Activated T-cell treated with anti-CD3 and anti-CD28 coated beads, Interleukin-2, amount 50 U/mL, for 24 hours (primary cell): Measurements from ENCODE around the gene LAMA1.

Experiments
- DNase-seq: peaks from one replicate; pipeline ENCODE4 v3.0.0-alpha.2; 2020
- H3K27ac Mint-ChIP-seq: 2 replicates; pipeline ENCODE4 v1.8.0; 2020; ENCODE audit warnings: mild to moderate bottlenecking, mixed read lengths
- H3K27me3 Mint-ChIP-seq: 2 replicates; pipeline ENCODE4 v1.8.0; 2020; ENCODE audit warnings: mixed read lengths
- H3K36me3 Mint-ChIP-seq: 2 replicates; pipeline ENCODE4 v1.8.0; 2020; ENCODE audit warnings: low read depth, mixed read lengths
- H3K4me1 Mint-ChIP-seq: 2 replicates; pipeline ENCODE4 v1.8.0; 2020; ENCODE audit warnings: low read depth, mixed read lengths
- H3K4me3 Mint-ChIP-seq: 2 replicates; pipeline ENCODE4 v1.8.0; 2020; ENCODE audit warnings: mild to moderate bottlenecking, moderate library complexity, mixed read lengths
- H3K9me3 Mint-ChIP-seq: 2 replicates; pipeline ENCODE4 v1.8.0; 2020; ENCODE audit warnings: mixed read lengths

LAMA1 gene

GRCh38 chr18:7004009-7004408, 113.6 kb downstream of the LAMA1 start:
- Mint-ChIP-seq H3K27ac (no peak overlapping the region), H3K4me1 (no peaks in the 10 kb centered on the region), H3K36me3 (no peaks in the 10 kb centered on the region), H3K27me3 (no peaks in the 10 kb centered on the region), H3K4me3 (no peak overlapping the region), H3K9me3 (peaks cover 2% of the 10 kb centered on the region)
- DNase-seq: no peak

DNA sequence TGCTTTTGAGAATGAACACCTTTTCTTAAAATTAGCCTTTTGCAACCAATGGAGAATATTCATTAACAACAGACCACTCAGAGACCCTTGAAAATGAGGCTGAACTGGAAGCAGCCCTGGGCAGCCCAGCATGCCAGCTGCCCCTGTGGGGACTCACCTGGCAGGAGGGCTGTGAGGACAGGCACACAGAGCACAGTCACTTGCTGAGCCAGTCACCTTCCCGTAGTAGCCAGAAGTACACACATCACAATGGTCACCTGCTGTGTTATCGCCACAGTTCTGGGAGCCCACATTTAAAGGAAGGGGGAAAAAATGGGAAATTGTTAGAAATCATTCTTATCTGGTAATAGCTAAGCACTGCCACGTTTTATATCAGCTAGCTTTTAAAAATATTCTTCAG, 115.5 kb downstream of the LAMA1 start:
- H3K27ac Mint-ChIP-seq: no peak overlapping the region
- H3K4me1 Mint-ChIP-seq: no peaks in the 10 kb centered on the region
- H3K36me3 Mint-ChIP-seq: no peaks in the 10 kb centered on the region
- H3K27me3 Mint-ChIP-seq: no peaks in the 10 kb centered on the region
- DNase-seq: no peak
- H3K9me3 Mint-ChIP-seq: peaks cover 2% of the 10 kb centered on the region
- no peak overlapping the region for H3K4me3 Mint-ChIP-seq

DNA sequence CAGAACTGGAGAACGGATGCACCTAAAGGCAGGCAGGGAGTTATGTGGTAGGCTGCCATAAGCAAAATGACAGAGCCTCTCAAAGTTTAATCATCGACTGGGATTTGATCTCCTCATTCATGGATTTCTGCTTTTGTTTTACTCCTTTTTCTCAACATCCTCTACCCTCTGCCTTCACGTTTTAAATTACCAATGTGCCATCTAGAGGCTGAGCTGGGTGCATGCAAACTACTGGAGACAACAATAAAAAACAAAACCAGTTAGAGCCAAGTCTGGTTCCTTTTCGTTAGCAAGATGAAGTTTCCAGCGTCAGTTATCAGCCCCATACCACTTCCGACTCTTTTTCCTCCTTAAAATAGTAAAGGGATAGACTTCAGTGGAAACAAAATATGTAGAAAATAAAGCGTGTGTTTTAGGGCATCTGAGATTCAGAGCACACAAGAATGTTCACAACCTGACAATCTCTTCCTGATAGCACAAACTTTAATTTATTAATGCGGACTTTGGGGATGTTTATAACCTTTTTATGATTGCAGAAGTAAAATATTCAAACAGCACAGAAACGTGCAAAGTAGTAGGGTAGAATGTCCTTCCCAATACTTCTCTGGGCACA, 117.0 kb downstream of the LAMA1 start:
- no peaks in the 10 kb centered on the region for H3K27me3 Mint-ChIP-seq
- no peak overlapping the region for H3K4me3 Mint-ChIP-seq
- no peaks in the 10 kb centered on the region for H3K36me3 Mint-ChIP-seq
- H3K4me1 Mint-ChIP-seq: no peaks in the 10 kb centered on the region
- no peak overlapping the region for H3K27ac Mint-ChIP-seq
- peaks cover 2% of the 10 kb centered on the region for H3K9me3 Mint-ChIP-seq
- DNase-seq: no peak

DNA sequence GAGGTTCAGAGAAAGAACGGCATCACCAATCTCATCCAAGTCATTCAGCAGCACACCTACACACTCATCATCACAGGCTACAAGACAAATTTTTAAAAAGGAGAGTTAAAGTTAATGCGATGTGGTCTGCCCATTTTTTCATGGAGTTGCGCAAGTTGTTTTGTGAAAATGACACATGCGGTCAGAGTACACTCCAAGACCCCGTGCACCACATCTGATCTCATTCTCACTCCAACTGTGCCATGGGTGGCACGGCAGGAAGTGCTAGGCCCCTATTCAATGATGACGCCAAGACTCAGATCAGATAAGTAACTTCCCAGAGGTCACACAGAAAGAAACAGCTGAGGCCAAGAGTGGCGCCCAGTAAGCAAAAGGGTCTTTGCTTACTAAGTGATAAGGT, 119.8 kb downstream of the LAMA1 start:
- Mint-ChIP-seq H3K4me3 (no peak overlapping the region), H3K9me3 (no peaks in the 10 kb centered on the region), H3K27ac (no peak overlapping the region), H3K27me3 (no peaks in the 10 kb centered on the region), H3K4me1 (no peaks in the 10 kb centered on the region), H3K36me3 (no peaks in the 10 kb centered on the region)
- DNase-seq: no peak

DNA sequence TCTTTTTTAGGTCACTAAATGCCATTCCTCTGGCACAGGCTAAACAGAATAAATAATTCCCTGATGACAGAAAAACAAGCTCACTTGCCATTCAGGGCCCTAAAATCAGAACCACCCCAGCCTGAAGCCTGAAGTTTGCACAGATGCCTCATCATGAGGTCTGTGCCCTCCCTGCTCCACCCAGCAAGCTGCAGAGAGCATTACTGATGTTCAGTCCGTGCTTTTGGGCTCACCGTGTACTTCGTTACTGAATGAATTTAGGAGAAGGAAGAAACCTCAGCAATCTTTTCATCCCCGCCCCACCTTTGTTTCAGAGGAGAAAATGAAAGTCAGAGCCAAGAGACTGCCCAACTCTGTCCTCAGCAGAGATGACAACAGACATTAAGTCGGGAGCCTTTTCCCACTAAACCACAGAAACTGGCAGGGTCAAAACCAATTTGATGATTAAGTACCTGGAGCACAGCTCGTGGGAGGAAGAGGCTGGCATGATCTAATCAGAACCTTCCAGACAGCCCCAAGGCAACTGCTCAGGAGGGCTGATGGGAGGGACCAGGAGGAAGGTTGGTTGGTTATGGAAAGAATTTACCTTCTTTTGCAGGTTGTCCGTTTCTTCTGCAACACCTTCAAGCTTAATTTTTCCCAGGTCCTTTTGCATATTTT, 122.7 kb downstream of the LAMA1 start:
- no peaks in the 10 kb centered on the region for H3K9me3 Mint-ChIP-seq
- H3K4me1 Mint-ChIP-seq: no peaks in the 10 kb centered on the region
- no peak overlapping the region for H3K27ac Mint-ChIP-seq
- no peak for DNase-seq
- no peaks in the 10 kb centered on the region for H3K27me3 Mint-ChIP-seq
- H3K36me3 Mint-ChIP-seq: no peaks in the 10 kb centered on the region
- no peak overlapping the region for H3K4me3 Mint-ChIP-seq

DNA sequence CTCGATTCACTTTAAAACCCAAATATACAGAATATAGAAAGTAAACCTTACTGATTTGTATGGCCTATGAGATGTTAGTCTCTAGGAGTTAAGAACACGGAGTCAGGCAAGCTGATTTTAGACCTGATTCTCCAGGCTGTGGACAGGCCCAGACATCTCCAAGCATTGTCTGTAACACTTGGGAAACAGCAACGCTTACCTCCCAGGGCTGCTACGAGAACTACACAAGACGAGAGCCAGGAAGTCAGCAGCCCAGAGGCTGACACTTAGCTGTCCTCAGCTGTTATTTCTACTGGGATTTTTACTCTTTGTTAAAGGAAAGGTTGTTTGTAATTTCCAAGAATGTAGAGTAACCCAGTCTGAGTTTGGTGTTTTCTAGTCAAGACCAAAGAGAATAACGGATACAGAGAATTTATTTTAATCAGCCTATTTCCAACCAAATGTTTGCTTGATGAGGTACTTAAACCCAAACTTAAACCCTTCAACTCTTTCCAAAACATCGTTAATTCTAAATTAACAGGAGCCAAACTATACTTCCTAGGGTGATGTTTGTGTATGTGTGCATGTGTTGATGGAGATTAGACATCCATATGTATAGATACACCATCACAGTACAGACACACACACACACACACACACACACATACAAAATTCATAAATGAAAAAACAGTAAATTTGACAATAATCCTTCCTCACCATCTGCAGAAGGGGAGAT, 123.4 kb downstream of the LAMA1 start:
- H3K4me1 Mint-ChIP-seq: no peaks in the 10 kb centered on the region
- no peaks in the 10 kb centered on the region for H3K27me3 Mint-ChIP-seq
- H3K4me3 Mint-ChIP-seq: no peak overlapping the region
- H3K9me3 Mint-ChIP-seq: no peaks in the 10 kb centered on the region
- DNase-seq: no peak
- H3K27ac Mint-ChIP-seq: no peak overlapping the region
- H3K36me3 Mint-ChIP-seq: no peaks in the 10 kb centered on the region

DNA sequence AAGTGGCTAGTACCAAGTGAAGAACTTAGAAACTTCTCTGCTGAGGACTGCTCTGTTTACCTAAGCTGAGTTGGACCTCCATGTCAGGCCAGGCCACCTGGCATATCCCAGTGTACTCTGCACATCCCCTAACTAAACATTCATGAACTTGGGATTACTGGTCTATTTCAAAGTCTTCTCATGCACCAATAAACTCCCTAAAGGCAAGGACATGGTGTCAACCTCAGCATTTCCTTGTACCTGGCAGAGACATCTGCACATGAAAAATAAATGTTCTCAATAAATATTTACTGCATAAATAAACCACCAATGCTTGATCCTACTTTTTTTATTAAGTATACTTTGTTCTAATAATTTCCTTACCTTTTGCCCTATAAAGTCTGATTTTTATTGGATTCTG, 124.8 kb downstream of the LAMA1 start:
- no peak overlapping the region for H3K4me3 Mint-ChIP-seq
- H3K27me3 Mint-ChIP-seq: no peaks in the 10 kb centered on the region
- H3K4me1 Mint-ChIP-seq: no peaks in the 10 kb centered on the region
- no peaks in the 10 kb centered on the region for H3K9me3 Mint-ChIP-seq
- no peaks in the 10 kb centered on the region for H3K36me3 Mint-ChIP-seq
- DNase-seq: no peak
- no peak overlapping the region for H3K27ac Mint-ChIP-seq

GRCh38 chr18:6983366-6983765, 134.2 kb downstream of the LAMA1 start:
- Mint-ChIP-seq H3K36me3 (no peaks in the 10 kb centered on the region), H3K27ac (no peak overlapping the region), H3K27me3 (no peaks in the 10 kb centered on the region), H3K9me3 (no peaks in the 10 kb centered on the region), H3K4me1 (no peaks in the 10 kb centered on the region), H3K4me3 (no peak overlapping the region)
- DNase-seq: no peak

DNA sequence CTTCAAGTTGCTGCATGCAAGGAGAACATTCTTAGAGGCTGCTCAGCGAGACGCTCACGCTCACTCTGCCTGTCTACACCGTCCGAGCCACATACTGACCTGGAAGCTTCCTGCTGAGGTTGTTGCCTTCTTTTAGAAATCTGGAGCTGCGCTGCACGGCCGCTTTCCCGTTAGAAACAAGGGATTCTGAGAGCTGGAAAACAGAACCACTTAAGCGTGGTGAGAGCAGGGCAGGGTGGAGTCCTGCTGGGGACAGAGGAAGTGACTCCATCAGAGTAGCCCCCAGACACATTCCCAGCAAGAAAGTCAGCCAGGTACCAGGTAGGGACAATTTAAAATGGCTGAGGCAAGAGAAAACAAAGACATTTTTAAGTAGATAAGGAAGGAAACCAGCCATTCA, 135.2 kb downstream of the LAMA1 start:
- no peaks in the 10 kb centered on the region for H3K9me3 Mint-ChIP-seq

DNA sequence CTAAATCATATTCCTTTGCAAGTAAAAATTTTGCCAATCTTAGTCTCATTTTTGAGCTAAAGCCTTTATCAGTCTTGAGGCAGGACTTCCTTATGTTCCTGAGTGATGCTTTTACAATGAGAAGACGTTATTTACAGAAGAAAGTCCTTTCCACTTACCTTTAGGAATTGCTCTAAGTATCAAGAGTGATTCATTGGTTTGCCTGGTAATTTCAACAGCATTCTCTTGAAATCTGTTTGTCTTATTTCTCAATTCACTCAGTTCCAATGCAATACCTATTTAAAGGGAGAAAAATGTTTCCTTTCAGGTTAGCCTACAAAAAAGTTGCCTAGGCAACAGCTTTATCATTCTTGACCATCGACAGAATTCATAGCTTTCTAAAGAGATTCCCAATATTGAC, 137.2 kb downstream of the LAMA1 start:
- Mint-ChIP-seq H3K27ac (no peak overlapping the region), H3K27me3 (no peaks in the 10 kb centered on the region), H3K36me3 (no peaks in the 10 kb centered on the region), H3K4me1 (no peaks in the 10 kb centered on the region), H3K9me3 (no peaks in the 10 kb centered on the region), H3K4me3 (no peak overlapping the region)
- DNase-seq: no peak

More for the DNA sequence above, 135.2 kb downstream of the LAMA1 start:
- Mint-ChIP-seq H3K4me3 (no peak overlapping the region), H3K27me3 (no peaks in the 10 kb centered on the region), H3K36me3 (no peaks in the 10 kb centered on the region), H3K4me1 (no peaks in the 10 kb centered on the region), H3K27ac (no peak overlapping the region)
- no peak for DNase-seq

GRCh38 chr18:6979954-6980353, 137.6 kb downstream of the LAMA1 start:
- H3K4me3 Mint-ChIP-seq: no peak overlapping the region
- H3K27me3 Mint-ChIP-seq: no peaks in the 10 kb centered on the region
- H3K36me3 Mint-ChIP-seq: no peaks in the 10 kb centered on the region
- H3K4me1 Mint-ChIP-seq: no peaks in the 10 kb centered on the region
- H3K27ac Mint-ChIP-seq: no peak overlapping the region
- no peak for DNase-seq
- no peaks in the 10 kb centered on the region for H3K9me3 Mint-ChIP-seq

DNA sequence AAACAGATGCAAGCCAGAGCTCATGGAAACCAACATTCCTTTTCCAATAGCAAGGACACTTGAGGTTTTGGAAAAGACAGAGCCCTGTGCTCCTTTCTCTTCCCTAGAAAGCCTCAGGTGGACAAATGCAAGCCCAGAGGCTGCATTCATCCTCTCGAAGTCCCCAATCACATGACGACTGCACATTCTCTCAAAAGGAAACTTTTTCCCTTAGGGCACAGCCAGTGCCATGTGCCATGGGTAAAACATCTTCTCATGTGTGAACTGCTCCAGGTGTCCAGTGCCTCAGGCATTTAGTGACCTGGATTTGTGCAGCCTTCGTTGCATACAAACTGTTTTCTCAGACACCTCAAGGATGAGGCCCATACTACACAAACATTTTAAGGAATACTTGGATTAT, 140.7 kb downstream of the LAMA1 start:
- Mint-ChIP-seq H3K9me3 (no peaks in the 10 kb centered on the region), H3K4me3 (no peak overlapping the region), H3K4me1 (no peaks in the 10 kb centered on the region), H3K27ac (no peak overlapping the region), H3K36me3 (no peaks in the 10 kb centered on the region), H3K27me3 (no peaks in the 10 kb centered on the region)
- DNase-seq: no peak

DNA sequence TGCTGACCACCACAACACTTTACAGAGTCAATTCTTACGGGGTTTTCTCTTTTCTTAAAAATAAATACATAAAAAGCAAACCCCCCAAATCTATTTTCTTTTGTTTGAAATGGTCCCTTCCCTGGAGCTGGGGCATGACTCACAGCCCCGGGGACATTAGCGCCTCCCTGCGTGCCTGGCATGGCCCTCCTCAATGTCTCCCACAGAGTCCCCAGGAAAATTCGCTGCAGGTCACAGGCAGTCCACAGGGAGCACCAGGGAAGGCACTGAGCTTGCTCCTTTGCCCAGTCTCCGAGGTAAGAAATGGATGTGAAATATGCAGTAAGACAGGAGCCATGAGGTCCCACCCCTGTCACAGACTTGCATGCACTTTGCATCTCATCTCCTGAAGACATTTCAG, 142.5 kb downstream of the LAMA1 start:
- H3K36me3 Mint-ChIP-seq: no peaks in the 10 kb centered on the region
- no peak overlapping the region for H3K27ac Mint-ChIP-seq
- no peak overlapping the region for H3K4me3 Mint-ChIP-seq
- H3K9me3 Mint-ChIP-seq: no peaks in the 10 kb centered on the region
- H3K4me1 Mint-ChIP-seq: no peaks in the 10 kb centered on the region
- H3K27me3 Mint-ChIP-seq: no peaks in the 10 kb centered on the region
- no peak for DNase-seq

DNA sequence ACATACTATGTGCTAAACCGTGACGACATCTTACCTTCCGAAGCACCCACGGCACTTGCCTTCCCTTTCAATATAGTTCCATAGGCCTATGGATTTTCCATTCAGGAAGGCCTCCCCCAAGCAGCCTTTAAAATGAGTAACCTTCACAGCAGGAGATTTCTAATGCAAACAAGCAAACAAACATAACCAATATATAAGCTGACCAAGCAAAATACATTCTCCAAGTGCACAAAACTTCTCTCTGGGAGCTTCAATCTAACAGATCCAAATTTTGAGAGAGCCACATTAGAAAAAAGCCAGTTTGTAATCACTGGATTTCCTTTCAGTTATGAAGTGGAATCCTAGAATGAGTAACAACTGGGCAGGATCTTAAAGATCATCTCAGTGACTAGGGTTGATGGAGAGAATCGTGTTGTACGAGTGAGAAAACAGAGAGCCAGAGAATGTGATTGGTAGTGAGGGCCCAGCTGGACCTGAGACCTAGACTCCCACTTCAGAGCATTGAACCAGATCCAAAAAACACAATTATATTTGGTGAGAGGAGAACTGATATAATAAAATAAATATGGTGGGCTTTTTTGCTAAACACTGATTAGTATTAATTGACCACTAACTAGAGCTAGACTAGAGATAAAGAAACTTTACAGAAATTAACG, 145.6 kb downstream of the LAMA1 start:
- no peaks in the 10 kb centered on the region for H3K4me1 Mint-ChIP-seq
- H3K9me3 Mint-ChIP-seq: no peaks in the 10 kb centered on the region
- H3K27me3 Mint-ChIP-seq: no peaks in the 10 kb centered on the region
- DNase-seq: no peak
- no peak overlapping the region for H3K4me3 Mint-ChIP-seq
- H3K36me3 Mint-ChIP-seq: no peaks in the 10 kb centered on the region
- no peak overlapping the region for H3K27ac Mint-ChIP-seq
